IMR-90 (cell line): ENCODE results near the gene TMEM8B. TPM values are rescaled to one million over a fixed set of nuclear protein-coding genes. Genes with fewer than 3 reads are reported as not detected.

Source experiments
- ATAC-seq: fragments of 200-7000 bp; cut with Tn5 transposase; 2 replicates; pipeline ENCODE4 v1.9.1; 2020; ENCODE audit warnings: low read depth, mild to moderate bottlenecking, moderate library complexity
- BruUV-seq: library from RNA; stranded (reverse); fragments of 400-500 nt; replicated peaks from 2 replicates; lab custom pipeline; 2021; lab: Mats Ljungman, UMichigan
- CTCF ChIA-PET: fragments of 300-600 bp; formaldehyde crosslinking; extraction: SDS; loops from one replicate; lab custom pipeline; 2021; ENCODE audit warnings: antibody characterized with exemption; lab: Yijun Ruan, JAX
- POLR2A ChIA-PET: fragments of 300-600 bp; sonication (Branson Sonifier 250); formaldehyde crosslinking; loops from one replicate; lab custom pipeline; 2022; ENCODE audit warnings: antibody characterized with exemption; ENCODE audit not compliant: unreplicated experiment; lab: Charles Lee
- DNase-seq: peaks from one replicate; pipeline ENCODE4 v3.0.0; 2013
- H2AFZ ChIP-seq: replicated peaks from 2 replicates; pipeline ENCODE3; 2013; ENCODE audit warnings: low read length, mild to moderate bottlenecking; ENCODE audit not compliant: poor library complexity
- H2AK5ac ChIP-seq: 2 replicates; pipeline ENCODE4 v1.6.1; 2013; ENCODE audit warnings: low read depth, low read length, inconsistent platforms
- H2AK9ac ChIP-seq: replicated peaks from 2 replicates; pipeline ENCODE3; 2013; ENCODE audit warnings: mild to moderate bottlenecking, low read depth, low read length, moderate library complexity; ENCODE audit not compliant: poor library complexity
- H2BK120ac ChIP-seq: 2 replicates; pipeline ENCODE4 v1.6.1; 2013; ENCODE audit warnings: low read depth, low read length, inconsistent platforms
- H2BK15ac ChIP-seq: 3 replicates; pipeline ENCODE4 v1.6.1; 2013; ENCODE audit warnings: low read depth, low read length, inconsistent platforms
- H2BK20ac ChIP-seq: 2 replicates; pipeline ENCODE4 v1.6.1; 2013; ENCODE audit warnings: low read depth, mild to moderate bottlenecking, inconsistent platforms, low read length, moderate library complexity
- H2BK5ac ChIP-seq: 2 replicates; pipeline ENCODE4 v1.6.1; 2013; ENCODE audit warnings: mild to moderate bottlenecking, low read depth, low read length, inconsistent platforms; ENCODE audit not compliant: poor library complexity, severe bottlenecking
- H3K14ac ChIP-seq: replicated peaks from 2 replicates; pipeline ENCODE4 v1.6.1; 2013; ENCODE audit warnings: low read depth, low read length, inconsistent platforms
- H3K18ac ChIP-seq: 2 replicates; pipeline ENCODE4 v1.6.1; 2013; ENCODE audit warnings: low read depth, low read length, control low read depth
- H3K23ac ChIP-seq: 2 replicates; pipeline ENCODE4 v1.6.1; 2013; ENCODE audit warnings: low read depth, low read length, inconsistent platforms
- H3K27ac ChIP-seq: 2 replicates; pipeline ENCODE4 v1.5.1; 2013; ENCODE audit warnings: mild to moderate bottlenecking, control low read depth, low read length; ENCODE audit not compliant: insufficient read depth
- H3K27me3 ChIP-seq: 2 replicates; pipeline ENCODE4 v1.6.1; 2013; ENCODE audit warnings: low read length; ENCODE audit not compliant: control insufficient read depth, insufficient read depth
- H3K36me3 ChIP-seq: 2 replicates; pipeline ENCODE4 v1.6.1; 2013; ENCODE audit warnings: low read length, mixed read lengths; ENCODE audit not compliant: control insufficient read depth, insufficient read depth
- H3K4ac ChIP-seq: 2 replicates; pipeline ENCODE4 v1.6.1; 2013; ENCODE audit warnings: low read depth, low read length, inconsistent platforms
- H3K4me1 ChIP-seq: 2 replicates; pipeline ENCODE4 v1.6.1; 2013; ENCODE audit warnings: low read length, mixed read lengths; ENCODE audit not compliant: control insufficient read depth, insufficient read depth
- H3K4me2 ChIP-seq: 2 replicates; pipeline ENCODE4 v1.6.1; 2013; ENCODE audit warnings: low read depth, mild to moderate bottlenecking, control low read depth, low read length, moderate library complexity
- H3K4me3 ChIP-seq: 2 replicates; pipeline ENCODE4 v1.5.1; 2013; ENCODE audit warnings: low read depth, mild to moderate bottlenecking, control low read depth, low read length, moderate library complexity; ENCODE audit not compliant: insufficient read depth
- H3K56ac ChIP-seq: 2 replicates; pipeline ENCODE4 v1.6.1; 2013; ENCODE audit warnings: low read length, inconsistent platforms; ENCODE audit not compliant: insufficient read depth; ENCODE audit errors: extremely low read depth
- H3K79me1 ChIP-seq, 2 experiments: 2 replicates each; pipeline ENCODE4 v1.6.1; 2013; ENCODE audit warnings: low read length in 2 of 2, inconsistent platforms in 1 of 2, low read depth in 1 of 2
- H3K9ac ChIP-seq: 2 replicates; pipeline ENCODE4 v1.6.1; 2013; ENCODE audit warnings: low read depth, low read length, control low read depth
- H3K9me1 ChIP-seq: 2 replicates; pipeline ENCODE4 v1.6.1; 2013; ENCODE audit warnings: low read length, inconsistent platforms; ENCODE audit not compliant: insufficient read depth
- H3K9me3 ChIP-seq: 2 replicates; pipeline ENCODE4 v1.6.1; 2013; ENCODE audit warnings: low read length; ENCODE audit not compliant: control insufficient read depth, insufficient read depth
- H4K20me1 ChIP-seq: 2 replicates; pipeline ENCODE4 v1.6.1; 2013; ENCODE audit warnings: low read length, inconsistent platforms; ENCODE audit not compliant: insufficient read depth
- H4K5ac ChIP-seq: 2 replicates; pipeline ENCODE4 v1.6.1; 2013; ENCODE audit warnings: mild to moderate bottlenecking, low read depth, low read length, control low read depth
- H4K8ac ChIP-seq, 2 experiments: 2 replicates each; pipeline ENCODE4 v1.6.1; 2013; ENCODE audit warnings: low read depth in 2 of 2, low read length in 2 of 2, control low read depth in 1 of 2, inconsistent platforms in 1 of 2
- H4K91ac ChIP-seq: 2 replicates; pipeline ENCODE4 v1.6.1; 2013; ENCODE audit warnings: low read depth, low read length, inconsistent platforms; ENCODE audit not compliant: insufficient read depth
- BHLHE40 ChIP-seq: fragments of 150-350 bp; IDR thresholded peaks from 2 replicates; pipeline ENCODE4 v1.6.1; 2016; ENCODE audit warnings: mild to moderate bottlenecking, low read depth, low read length
- MAFK ChIP-seq: IDR thresholded peaks from 2 replicates; pipeline ENCODE4 v1.6.1; 2012; ENCODE audit warnings: low read depth, low read length, improper control_type of control experiment
- NFE2L2 ChIP-seq: fragments of 150-350 bp; IDR thresholded peaks from 2 replicates; pipeline ENCODE4 v1.6.1; 2016; ENCODE audit warnings: low read depth, mild to moderate bottlenecking, low read length
- RCOR1 ChIP-seq: IDR thresholded peaks from 2 replicates; pipeline ENCODE4 v1.6.1; 2012; ENCODE audit warnings: mild to moderate bottlenecking, low read length, improper control_type of control experiment; ENCODE audit not compliant: insufficient replicate concordance
- SMC3 ChIP-seq: fragments of 150-350 bp; IDR thresholded peaks from 2 replicates; pipeline ENCODE4 v1.6.1; 2016; ENCODE audit warnings: low read depth, mild to moderate bottlenecking, antibody characterized with exemption, low read length, moderate library complexity
- USF2 ChIP-seq: fragments of 150-350 bp; IDR thresholded peaks from 2 replicates; pipeline ENCODE4 v1.6.1; 2017; ENCODE audit warnings: mild to moderate bottlenecking, antibody characterized with exemption, low read length, low read depth
- WGBS, 2 experiments: methylation state at CpG; one replicate each; pipeline versions ENCODE4 v1.1.5 to v1.1.7; 2013; ENCODE audit warnings: missing lambda C conversion rate in 2 of 2; ENCODE audit not compliant: insufficient read length in 1 of 2; ENCODE audit errors: extremely low coverage in 2 of 2; 5-methylcytosine and 5-hydroxymethylcytosine counted together
- dilution Hi-C: fragments of 300-500 bp; cut with HindIII; formaldehyde crosslinking; loops from one replicate; pipeline ENCODE4 v1.14.3; 2018; ENCODE audit warnings: low sequenced_read_pairs; ENCODE audit not compliant: unreplicated experiment
- in situ Hi-C: fragments of 300-500 bp; cut with MboI; formaldehyde crosslinking; loops from 3 replicates; pipeline ENCODE4 v1.14.3; 2019; ENCODE audit warnings: low sequenced_read_pairs, inconsistent platforms, mixed read lengths
- intact Hi-C: fragments of 100-400 bp; cut with micrococcal nuclease; formaldehyde crosslinking; loops from 2 replicates; pipeline ENCODE4 v1.10.0; 2022
- polyA plus RNA-seq, 3 experiments: library from polyadenylated mRNA; depleted of rRNA; stranded (reverse); fragments of >200 nt; gene quantifications; 2 replicates each; pipeline ENCODE4 v1.2.3, GENCODE V29; 2012; ENCODE audit warnings: low replicate concordance in 1 of 3
- total RNA-seq: library from RNA; depleted of rRNA; stranded (reverse); fragments of >200 nt; gene quantifications from 2 replicates; pipeline ENCODE4 v1.2.3, GENCODE V29; 2012

TMEM8B gene
- total and polyA plus RNA-seq, 2 of the 4 experiments (the other 2 are of a cell fraction): 0.72 to 8.3 TPM

- intact Hi-C loops: loop anchor here (10.0 kb wide), 1 partner anchor 164 kb away; the partner anchor contains the start of genes CCDC107, RMRP and SIT1
- POLR2A ChIA-PET: no interaction called here
- H3K4me1 ChIP-seq: peaks cover 2% of the 10 kb centered on the region; the same call in 1 of the 2 replicates
- no peak overlapping the region for H3K18ac ChIP-seq
- no peaks in the 10 kb centered on the region for H3K9me3 ChIP-seq
- no peak overlapping the region for H3K9ac ChIP-seq
- no peak overlapping the region for H3K14ac ChIP-seq
- no peak overlapping the region for H3K23ac ChIP-seq
- no peak overlapping the region for H4K91ac ChIP-seq
- H4K8ac ChIP-seq: no peak overlapping the region
- H3K27me3 ChIP-seq: peaks cover 6% of the 10 kb centered on the region; the same call in 1 of the 2 replicates
- no peak overlapping the region for H2AFZ ChIP-seq
- no peak overlapping the region for H3K56ac ChIP-seq
- H2BK15ac ChIP-seq: no peak overlapping the region
- in situ Hi-C loops: no loop called here
- no TSS peak for BruUV-seq
- no peaks in the 10 kb centered on the region for H3K36me3 ChIP-seq
- WGBS, 2 experiments: 80% methylated on average over 1 of the region's 3 CpGs; no CpG with 5 or more reads in 1 of the 2 experiments
- ATAC-seq (no peak), DNase-seq (no peak)
- TF ChIP-seq NFE2L2 (no peak), MAFK (no peak), RCOR1 (no peak), BHLHE40 (no peak), USF2 (no peak), SMC3 (no peak)
- no peak overlapping the region for H3K4me3 ChIP-seq
- dilution Hi-C loops: no loop called here
- no peak overlapping the region for H3K4ac ChIP-seq
- H2AK9ac ChIP-seq: no peak overlapping the region
- no peak overlapping the region for H3K4me2 ChIP-seq
- no peak overlapping the region for H3K27ac ChIP-seq
- no peak overlapping the region for H2BK20ac ChIP-seq
- H2AK5ac ChIP-seq: no peak overlapping the region
- no peak overlapping the region for H2BK120ac ChIP-seq
- H3K79me1 ChIP-seq: peaks cover 10 to 11% of the 10 kb centered on the region in 2 experiments; a peak in 3 of 4 replicates
- no peak overlapping the region for H4K5ac ChIP-seq
- CTCF ChIA-PET: no interaction called here
- no peak overlapping the region for H2BK5ac ChIP-seq
- peaks cover 5% of the 10 kb centered on the region for H3K9me1 ChIP-seq
- peaks cover 5% of the 10 kb centered on the region for H4K20me1 ChIP-seq
These were observed 10.7 kb upstream of the TMEM8B start for GRCh38 chr9:35818341-35818740.
